ENCODE measurements around the gene ADGRA1.

DNA sequence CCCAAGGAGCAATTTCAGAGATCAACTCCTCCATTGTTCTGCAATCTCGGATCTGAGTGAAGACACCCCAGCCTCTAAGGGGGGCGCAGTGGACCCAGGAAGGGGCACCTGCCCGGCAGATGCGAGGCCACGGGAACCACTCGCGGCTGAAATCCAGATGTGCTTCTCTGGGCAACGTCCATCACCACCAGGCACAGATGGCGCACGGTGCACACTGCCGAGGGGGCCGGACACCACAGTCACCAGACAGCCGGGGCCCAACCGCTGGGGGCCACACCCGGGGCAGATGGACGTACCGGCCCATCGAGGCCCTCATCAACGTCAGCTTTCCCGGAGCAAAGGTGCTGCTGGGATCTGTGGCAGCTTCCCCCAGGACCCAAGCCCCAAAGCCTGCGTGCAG is 16.9 kb upstream of the ADGRA1 start:
- TF ChIP-seq, protein P1, sequence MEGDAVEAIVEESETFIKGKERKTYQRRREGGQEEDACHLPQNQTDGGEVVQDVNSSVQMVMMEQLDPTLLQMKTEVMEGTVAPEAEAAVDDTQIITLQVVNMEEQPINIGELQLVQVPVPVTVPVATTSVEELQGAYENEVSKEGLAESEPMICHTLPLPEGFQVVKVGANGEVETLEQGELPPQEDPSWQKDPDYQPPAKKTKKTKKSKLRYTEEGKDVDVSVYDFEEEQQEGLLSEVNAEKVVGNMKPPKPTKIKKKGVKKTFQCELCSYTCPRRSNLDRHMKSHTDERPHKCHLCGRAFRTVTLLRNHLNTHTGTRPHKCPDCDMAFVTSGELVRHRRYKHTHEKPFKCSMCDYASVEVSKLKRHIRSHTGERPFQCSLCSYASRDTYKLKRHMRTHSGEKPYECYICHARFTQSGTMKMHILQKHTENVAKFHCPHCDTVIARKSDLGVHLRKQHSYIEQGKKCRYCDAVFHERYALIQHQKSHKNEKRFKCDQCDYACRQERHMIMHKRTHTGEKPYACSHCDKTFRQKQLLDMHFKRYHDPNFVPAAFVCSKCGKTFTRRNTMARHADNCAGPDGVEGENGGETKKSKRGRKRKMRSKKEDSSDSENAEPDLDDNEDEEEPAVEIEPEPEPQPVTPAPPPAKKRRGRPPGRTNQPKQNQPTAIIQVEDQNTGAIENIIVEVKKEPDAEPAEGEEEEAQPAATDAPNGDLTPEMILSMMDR (IDR thresholded peaks at IDR 0.05; ENCODE audit: borderline replicate concordance, extremely low read depth, low read length, poor library complexity, severe bottlenecking): no peak
- no peak for TF ChIP-seq EZH2 (IDR thresholded peaks at IDR 0.05; ENCODE audit: borderline replicate concordance, low read depth, low read length, severe bottlenecking)

Data from DND-41 (cell line).